Stimulated activated naive B cell treated with anti-CD40 and anti-IgM and Interleukin-4, amounts not matched to agents 10 μg/mL and 1 μg/mL and 100 μg/mL, for 72 hours (primary cell): ENCODE results near the gene GIPC2.
A peak's percentile ranks its signal among the peaks of the same experiment; 100 is the strongest.
"Not testable (repeated sequence)": the region's sequence is repeated elsewhere in the genome, so short reads cannot be mapped to it uniquely, and the experiment has no call there.

Source experiments
- ATAC-seq, 2 donors: fragments of 150-1000 bp; cut with Tn5 transposase; replicated peaks; 2 replicates each; pipeline ENCODE4 v1.10.0; 2021; ENCODE audit warnings: moderate library complexity in 1 of 2
- DNase-seq: peaks from one replicate; pipeline ENCODE4 v3.0.0; 2021
- H3K27ac Mint-ChIP-seq: one replicate; pipeline ENCODE4 v1.8.0; 2022; ENCODE audit warnings: mild to moderate bottlenecking, mixed read lengths
- H3K27me3 Mint-ChIP-seq, 2 donors: one replicate each; pipeline ENCODE4 v1.8.0; 2022; ENCODE audit warnings: mixed read lengths in 2 of 2
- H3K36me3 Mint-ChIP-seq, 2 donors: one replicate each; pipeline ENCODE4 v1.8.0; 2022; ENCODE audit warnings: mixed read lengths in 2 of 2, mild to moderate bottlenecking in 1 of 2
- H3K4me1 Mint-ChIP-seq, 2 donors: one replicate each; pipeline ENCODE4 v1.8.0; 2022; ENCODE audit warnings: mixed read lengths in 2 of 2, mild to moderate bottlenecking in 1 of 2
- H3K4me3 Mint-ChIP-seq, 2 donors: one replicate each; pipeline ENCODE4 v1.8.0; 2022; ENCODE audit warnings: mild to moderate bottlenecking in 2 of 2, mixed read lengths in 2 of 2, moderate library complexity in 1 of 2
- H3K9me3 Mint-ChIP-seq, 2 donors: one replicate each; pipeline ENCODE4 v1.8.0; 2022; ENCODE audit warnings: mixed read lengths in 2 of 2, mild to moderate bottlenecking in 1 of 2

GIPC2 gene

GRCh38 chr1:78104322-78104721, 58.6 kb downstream of the GIPC2 start:
- H3K4me3 Mint-ChIP-seq = no peak overlapping the region

GRCh38 chr1:78109659-78110058, 63.9 kb downstream of the GIPC2 start:
- not testable (repeated sequence) for H3K27ac Mint-ChIP-seq, H3K27me3 Mint-ChIP-seq, ATAC-seq, H3K4me3 Mint-ChIP-seq, H3K9me3 Mint-ChIP-seq, DNase-seq, H3K4me1 Mint-ChIP-seq, H3K36me3 Mint-ChIP-seq

More at GRCh38 chr1:78104322-78104721, 58.6 kb downstream of the GIPC2 start:
- Mint-ChIP-seq H3K4me1 (no peaks in the 10 kb centered on the region), H3K27me3 (peaks cover 0 to 10% of the 10 kb centered on the region in 2 donors), H3K27ac (no peak overlapping the region), H3K9me3 (no peaks in the 10 kb centered on the region), H3K36me3 (no peaks in the 10 kb centered on the region)
- ATAC-seq (no peak), DNase-seq (no peak)

GRCh38 chr1:78113156-78113916, 67.6 kb downstream of the GIPC2 start:
- no peak overlapping the region for H3K4me3 Mint-ChIP-seq
- no peak for ATAC-seq

GRCh38 chr1:78114034-78114956, 68.5 kb downstream of the GIPC2 start:
- ATAC-seq (peak; percentile 83 to 89), DNase-seq (peak; percentile 39)
- H3K36me3 Mint-ChIP-seq = no peaks in the 10 kb centered on the region
- H3K9me3 Mint-ChIP-seq = no peaks in the 10 kb centered on the region
- no peaks in the 10 kb centered on the region for H3K27me3 Mint-ChIP-seq
- no peak overlapping the region for H3K27ac Mint-ChIP-seq
- no peak overlapping the region for H3K4me3 Mint-ChIP-seq
- H3K4me1 Mint-ChIP-seq = peaks cover 0 to 6% of the 10 kb centered on the region in 2 donors

More at GRCh38 chr1:78113156-78113916, 67.6 kb downstream of the GIPC2 start:
- H3K27ac Mint-ChIP-seq = no peak overlapping the region
- H3K36me3 Mint-ChIP-seq = no peaks in the 10 kb centered on the region
- DNase-seq = no peak
- no peaks in the 10 kb centered on the region for H3K9me3 Mint-ChIP-seq
- H3K4me1 Mint-ChIP-seq = peaks cover 0 to 6% of the 10 kb centered on the region in 2 donors
- H3K27me3 Mint-ChIP-seq = no peaks in the 10 kb centered on the region

- H3K36me3 Mint-ChIP-seq, H3K27me3 Mint-ChIP-seq, H3K9me3 Mint-ChIP-seq, H3K4me1 Mint-ChIP-seq, ATAC-seq, DNase-seq, H3K4me3 Mint-ChIP-seq, H3K27ac Mint-ChIP-seq: not testable (repeated sequence)
Observed at GRCh38 chr1:78120485-78120884, 74.7 kb downstream of the GIPC2 start.

GRCh38 chr1:78121710-78122109, 75.9 kb downstream of the GIPC2 start:
- ATAC-seq (no peak), DNase-seq (no peak)
- Mint-ChIP-seq H3K4me1 (no peaks in the 10 kb centered on the region), H3K9me3 (no peaks in the 10 kb centered on the region), H3K27me3 (no peaks in the 10 kb centered on the region), H3K36me3 (no peaks in the 10 kb centered on the region), H3K4me3 (no peak overlapping the region), H3K27ac (no peak overlapping the region)

- ATAC-seq (no peak), DNase-seq (no peak)
- H3K4me1 Mint-ChIP-seq = no peaks in the 10 kb centered on the region
- H3K27ac Mint-ChIP-seq = no peak overlapping the region
- no peaks in the 10 kb centered on the region for H3K9me3 Mint-ChIP-seq
- H3K4me3 Mint-ChIP-seq = no peak overlapping the region
- H3K36me3 Mint-ChIP-seq = no peaks in the 10 kb centered on the region
- H3K27me3 Mint-ChIP-seq = no peaks in the 10 kb centered on the region
Observed at GRCh38 chr1:78122389-78122788, 76.6 kb downstream of the GIPC2 start.

GRCh38 chr1:78126506-78126905, 80.7 kb downstream of the GIPC2 start:
- H3K4me1 Mint-ChIP-seq = no peaks in the 10 kb centered on the region
- no peak overlapping the region for H3K27ac Mint-ChIP-seq
- no peaks in the 10 kb centered on the region for H3K9me3 Mint-ChIP-seq
- H3K27me3 Mint-ChIP-seq = no peaks in the 10 kb centered on the region
- DNase-seq (no peak), ATAC-seq (no peak)
- H3K4me3 Mint-ChIP-seq = no peak overlapping the region
- no peaks in the 10 kb centered on the region for H3K36me3 Mint-ChIP-seq

- Mint-ChIP-seq H3K27me3 (no peaks in the 10 kb centered on the region), H3K27ac (no peak overlapping the region), H3K4me1 (no peaks in the 10 kb centered on the region), H3K36me3 (no peaks in the 10 kb centered on the region), H3K4me3 (no peak overlapping the region), H3K9me3 (no peaks in the 10 kb centered on the region)
- DNase-seq (no peak), ATAC-seq (no peak)
Observed at GRCh38 chr1:78132174-78132947, 86.6 kb downstream of the GIPC2 start.

- Mint-ChIP-seq H3K27me3 (no peaks in the 10 kb centered on the region), H3K9me3 (no peaks in the 10 kb centered on the region), H3K4me1 (no peaks in the 10 kb centered on the region), H3K36me3 (no peaks in the 10 kb centered on the region), H3K4me3 (no peak overlapping the region), H3K27ac (no peak overlapping the region)
- ATAC-seq = no peak
- no peak for DNase-seq
Observed at GRCh38 chr1:78132948-78133322, 87.2 kb downstream of the GIPC2 start.

- Mint-ChIP-seq H3K4me1 (peaks cover 3 to 5% of the 10 kb centered on the region in 2 donors), H3K9me3 (peaks cover 2 to 3% of the 10 kb centered on the region in 2 donors), H3K36me3 (peaks cover 0 to 2% of the 10 kb centered on the region in 2 donors), H3K27ac (no peak overlapping the region), H3K4me3 (no peak overlapping the region), H3K27me3 (no peaks in the 10 kb centered on the region)
- no peak for DNase-seq
- ATAC-seq = no peak
Observed at GRCh38 chr1:78136680-78137079, 90.9 kb downstream of the GIPC2 start.

- peak; percentile 44 for ATAC-seq
Observed at GRCh38 chr1:78141531-78142231, 95.9 kb downstream of the GIPC2 start.

GRCh38 chr1:78142736-78143135, 97.0 kb downstream of the GIPC2 start:
- Mint-ChIP-seq H3K27me3 (peaks cover 0 to 2% of the 10 kb centered on the region in 2 donors), H3K4me3 (peak overlapping the region; percentile 65 to 80), H3K4me1 (peaks cover 12 to 19% of the 10 kb centered on the region in 2 donors), H3K36me3 (peaks cover 0 to 2% of the 10 kb centered on the region in 2 donors), H3K9me3 (peaks cover 4 to 6% of the 10 kb centered on the region in 2 donors), H3K27ac (peak overlapping the region; percentile 90)
- ATAC-seq (peak; percentile 12 to 15), DNase-seq (no peak)

More at GRCh38 chr1:78141531-78142231, 95.9 kb downstream of the GIPC2 start:
- Mint-ChIP-seq H3K27ac (peak overlapping the region; percentile 11), H3K27me3 (no peaks in the 10 kb centered on the region), H3K9me3 (peaks cover 4 to 6% of the 10 kb centered on the region in 2 donors), H3K4me3 (no peak overlapping the region), H3K36me3 (peaks cover 0 to 2% of the 10 kb centered on the region in 2 donors), H3K4me1 (peaks cover 12 to 19% of the 10 kb centered on the region in 2 donors)
- DNase-seq = no peak
